Measurements from ENCODE around the gene GINS1.

DNA sequence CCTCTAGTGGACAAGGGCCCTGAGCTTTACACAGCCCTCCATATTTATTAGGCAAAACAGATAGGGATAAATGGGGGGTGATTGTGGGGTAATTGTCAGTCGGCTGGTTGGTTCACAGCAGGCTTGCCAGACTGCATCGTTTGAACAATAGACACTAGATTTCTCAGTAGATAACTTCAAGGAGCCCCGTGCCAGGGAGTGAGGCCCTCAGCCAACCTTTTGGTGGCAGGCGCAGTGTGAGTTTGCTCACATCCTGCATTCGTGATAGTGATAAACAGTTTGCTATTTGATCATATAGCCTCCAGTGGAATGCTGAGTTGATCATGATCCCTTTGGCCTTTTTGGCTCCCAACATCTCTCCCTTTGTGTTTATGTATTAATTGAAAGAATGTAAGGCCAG lies 13.2 kb upstream of the GINS1 start:
- TF ChIP-seq, protein P1, sequence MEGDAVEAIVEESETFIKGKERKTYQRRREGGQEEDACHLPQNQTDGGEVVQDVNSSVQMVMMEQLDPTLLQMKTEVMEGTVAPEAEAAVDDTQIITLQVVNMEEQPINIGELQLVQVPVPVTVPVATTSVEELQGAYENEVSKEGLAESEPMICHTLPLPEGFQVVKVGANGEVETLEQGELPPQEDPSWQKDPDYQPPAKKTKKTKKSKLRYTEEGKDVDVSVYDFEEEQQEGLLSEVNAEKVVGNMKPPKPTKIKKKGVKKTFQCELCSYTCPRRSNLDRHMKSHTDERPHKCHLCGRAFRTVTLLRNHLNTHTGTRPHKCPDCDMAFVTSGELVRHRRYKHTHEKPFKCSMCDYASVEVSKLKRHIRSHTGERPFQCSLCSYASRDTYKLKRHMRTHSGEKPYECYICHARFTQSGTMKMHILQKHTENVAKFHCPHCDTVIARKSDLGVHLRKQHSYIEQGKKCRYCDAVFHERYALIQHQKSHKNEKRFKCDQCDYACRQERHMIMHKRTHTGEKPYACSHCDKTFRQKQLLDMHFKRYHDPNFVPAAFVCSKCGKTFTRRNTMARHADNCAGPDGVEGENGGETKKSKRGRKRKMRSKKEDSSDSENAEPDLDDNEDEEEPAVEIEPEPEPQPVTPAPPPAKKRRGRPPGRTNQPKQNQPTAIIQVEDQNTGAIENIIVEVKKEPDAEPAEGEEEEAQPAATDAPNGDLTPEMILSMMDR (IDR thresholded peaks at IDR 0.05; ENCODE audit: insufficient read depth, low read length), result no peak
- no peak for TF ChIP-seq SPI1 (IDR thresholded peaks at IDR 0.05; ENCODE audit: borderline replicate concordance, low read depth)

Measured in HL-60 (cell line).